ENCODE measurements around the gene TEX9. TPM values are rescaled to one million over a fixed set of nuclear protein-coding genes. Genes with fewer than 3 reads are reported as not detected.

The TEX9 gene
- total RNA-seq, 1 experiment from 2014 or later = 8.4 TPM

GRCh38 chr15:56322444-56322843, 42.8 kb upstream of the TEX9 start:
- H2BK20ac ChIP-seq (ENCODE audit: low read depth, low read length, poor library complexity, severe bottlenecking) = no peak overlapping the region
- H2BK12ac ChIP-seq (ENCODE audit: insufficient read length, low read depth, low read length) = no peak overlapping the region
- no peak overlapping the region for H3K27ac Mint-ChIP-seq
- no peaks in the 10 kb centered on the region for H3K79me1 ChIP-seq (ENCODE audit: insufficient read depth, low read depth, low read length, poor library complexity, severe bottlenecking)
- no peak for DNase-seq
- H3K9me3 Mint-ChIP-seq = peaks cover 9 to 12% of the 10 kb centered on the region in 2 experiments
- H3K4me1 ChIP-seq (ENCODE audit: insufficient read depth, low read length) = no peaks in the 10 kb centered on the region
- no CpG with 5 or more reads among the region's 2 CpGs for WGBS (ENCODE audit: extremely low coverage, insufficient read length, low lambda C conversion rate)
- H2BK5ac ChIP-seq (ENCODE audit: insufficient read length, low read length) = no peak overlapping the region
- H3K27me3 ChIP-seq (ENCODE audit: insufficient read depth, low read length) = no peaks in the 10 kb centered on the region
- H3K27ac ChIP-seq (ENCODE audit: insufficient read length, low read depth, low read length) = no peak overlapping the region
- no peak overlapping the region for H3T11ph ChIP-seq (ENCODE audit: low read length)
- no peak overlapping the region for H3K9ac ChIP-seq (ENCODE audit: extremely low read depth, insufficient read length, low read length)
- no peak overlapping the region for H4K8ac ChIP-seq (replicated peaks; ENCODE audit: insufficient read length, low read depth, low read length)
- no peak overlapping the region for H3K4me3 Mint-ChIP-seq
- TF ChIP-seq CTCF (conservative IDR thresholded peaks at IDR 0.05) = no peak
- H3K27me3 Mint-ChIP-seq (ENCODE audit: low read depth) = peaks cover 3% of the 10 kb centered on the region
- H4K5ac ChIP-seq (ENCODE audit: insufficient read length, low read depth, low read length) = no peak overlapping the region
- no peak overlapping the region for H2BK120ac ChIP-seq (ENCODE audit: low read depth, low read length, poor library complexity, severe bottlenecking)
- no peak overlapping the region for H3K56ac ChIP-seq (ENCODE audit: insufficient read length, low read depth, low read length)
- no peak overlapping the region for H2BK15ac ChIP-seq (ENCODE audit: low read depth, low read length)
- no peak overlapping the region for H3K18ac ChIP-seq (ENCODE audit: insufficient read length, low read depth, low read length)
- H4K20me1 ChIP-seq (ENCODE audit: control insufficient read depth, insufficient read depth, insufficient read length) = no peaks in the 10 kb centered on the region
- H3K14ac ChIP-seq (ENCODE audit: insufficient read depth, low read length) = no peak overlapping the region
- H2AFZ ChIP-seq (ENCODE audit: low read length) = no peak overlapping the region
- no peak overlapping the region for H2AK5ac ChIP-seq (ENCODE audit: insufficient read length, low read length)
- H3K79me2 ChIP-seq (ENCODE audit: insufficient read depth, low read length) = no peaks in the 10 kb centered on the region
- peaks cover under 1 to 13% (median 2%) of the 10 kb centered on the region in 3 experiments; a peak in 4 of 7 replicates for H3K36me3 Mint-ChIP-seq (ENCODE audit: insufficient read depth in 1 of 3, low read depth in 3 of 3)
- H4K91ac ChIP-seq (ENCODE audit: insufficient read length, low read depth, low read length) = no peak overlapping the region
- H3K23me2 ChIP-seq (ENCODE audit: insufficient read length, low read depth, low read length, poor library complexity, severe bottlenecking) = no peaks in the 10 kb centered on the region
- H3K4ac ChIP-seq (ENCODE audit: low read depth, low read length) = no peak overlapping the region
- H3K4me1 Mint-ChIP-seq = peaks cover under 1 to 5% of the 10 kb centered on the region in 2 experiments; a peak in 2 of 4 replicates
- no peak overlapping the region for H3K23ac ChIP-seq (ENCODE audit: insufficient read length, low read depth, low read length)
- H3K9me3 ChIP-seq (ENCODE audit: control insufficient read depth, low read depth, low read length) = no peaks in the 10 kb centered on the region
- H3K4me2 ChIP-seq (ENCODE audit: insufficient read depth, insufficient read length, low read length) = no peak overlapping the region
